ENCODE measurements around the gene RRN3. TPM values are rescaled to one million over a fixed set of nuclear protein-coding genes. Genes with fewer than 3 reads are reported as not detected.
A peak's percentile ranks its signal among the peaks of the same experiment; 100 is the strongest.
"Not testable (repeated sequence)": the region's sequence is repeated elsewhere in the genome, so short reads cannot be mapped to it uniquely, and the experiment has no call there.

Gene RRN3
- total RNA-seq, 1 experiment from 2014 or later = 40.9 TPM

GRCh38 chr16:15051387-15051951, 42.6 kb downstream of the RRN3 start:
- Histone ChIP-seq H3K79me2 (ENCODE audit: insufficient read depth, low read length) (peaks cover 2% of the 10 kb centered on the region; the same call in 1 of the 2 replicates), H3K4me2 (ENCODE audit: insufficient read depth, insufficient read length, low read length) (no peak overlapping the region), H3K9me3 (ENCODE audit: control insufficient read depth, low read depth, low read length) (no peaks in the 10 kb centered on the region), H3K27ac (ENCODE audit: insufficient read length, low read depth, low read length) (no peak overlapping the region), H2BK5ac (ENCODE audit: insufficient read length, low read length) (no peak overlapping the region), H3K79me1 (ENCODE audit: insufficient read depth, low read depth, low read length, poor library complexity, severe bottlenecking) (peaks cover 3% of the 10 kb centered on the region), H2BK12ac (ENCODE audit: insufficient read length, low read depth, low read length) (no peak overlapping the region), H3K18ac (ENCODE audit: insufficient read length, low read depth, low read length) (no peak overlapping the region), H3K4ac (ENCODE audit: low read depth, low read length) (no peak overlapping the region), H2BK20ac (ENCODE audit: low read depth, low read length, poor library complexity, severe bottlenecking) (no peak overlapping the region), H2BK120ac (ENCODE audit: low read depth, low read length, poor library complexity, severe bottlenecking) (no peak overlapping the region), H3K14ac (ENCODE audit: insufficient read depth, low read length) (no peak overlapping the region), H2AFZ (ENCODE audit: low read length) (no peak overlapping the region), H4K91ac (ENCODE audit: insufficient read length, low read depth, low read length) (no peak overlapping the region), H4K8ac (replicated peaks; ENCODE audit: insufficient read length, low read depth, low read length) (no peak overlapping the region), H2BK15ac (ENCODE audit: low read depth, low read length) (no peak overlapping the region), H3K27me3 (ENCODE audit: insufficient read depth, low read length) (no peaks in the 10 kb centered on the region), H3K9ac (ENCODE audit: extremely low read depth, insufficient read length, low read length) (no peak overlapping the region), H4K20me1 (ENCODE audit: control insufficient read depth, insufficient read depth, insufficient read length) (no peaks in the 10 kb centered on the region), H3K4me1 (ENCODE audit: insufficient read depth, low read length) (no peaks in the 10 kb centered on the region; the same call in 1 of the 2 replicates), H2AK5ac (ENCODE audit: insufficient read length, low read length) (no peak overlapping the region), H3K23ac (ENCODE audit: insufficient read length, low read depth, low read length) (no peak overlapping the region), H3T11ph (ENCODE audit: low read length) (no peak overlapping the region), H3K23me2 (ENCODE audit: insufficient read length, low read depth, low read length, poor library complexity, severe bottlenecking) (peaks cover 3% of the 10 kb centered on the region), H4K5ac (ENCODE audit: insufficient read length, low read depth, low read length) (no peak overlapping the region), H3K56ac (ENCODE audit: insufficient read length, low read depth, low read length) (no peak overlapping the region)
- H3K36me3 Mint-ChIP-seq (ENCODE audit: insufficient read depth in 1 of 3, low read depth in 3 of 3) = peaks cover 7 to 10% (median 10%) of the 10 kb centered on the region in 3 experiments; a peak in 6 of 7 replicates
- TF ChIP-seq CTCF (conservative IDR thresholded peaks at IDR 0.05) = no peak
- peaks cover 16 to 17% of the 10 kb centered on the region in 2 experiments for H3K4me1 Mint-ChIP-seq
- H3K27ac Mint-ChIP-seq = 0 out of 7 replicates have a peak overlapping the region, but pooled peaks of 1 of the 3 experiments have one; percentile 25
- H3K9me3 Mint-ChIP-seq = no peaks in the 10 kb centered on the region
- H3K4me3 Mint-ChIP-seq = no peak overlapping the region
- no CpG with 5 or more reads among the region's 9 CpGs for WGBS (ENCODE audit: extremely low coverage, insufficient read length, low lambda C conversion rate)
- no peak for DNase-seq
- H3K27me3 Mint-ChIP-seq (ENCODE audit: low read depth) = no peaks in the 10 kb centered on the region

- not testable (repeated sequence) for H4K91ac ChIP-seq (ENCODE audit: insufficient read length, low read depth, low read length); H2AK5ac ChIP-seq (ENCODE audit: insufficient read length, low read length); H2BK15ac ChIP-seq (ENCODE audit: low read depth, low read length); H2BK120ac ChIP-seq (ENCODE audit: low read depth, low read length, poor library complexity, severe bottlenecking); H3K9me3 Mint-ChIP-seq; H3T11ph ChIP-seq (ENCODE audit: low read length); H3K9me3 ChIP-seq (ENCODE audit: control insufficient read depth, low read depth, low read length); H3K56ac ChIP-seq (ENCODE audit: insufficient read length, low read depth, low read length); H3K4me2 ChIP-seq (ENCODE audit: insufficient read depth, insufficient read length, low read length); H3K27ac Mint-ChIP-seq; H3K27me3 ChIP-seq (ENCODE audit: insufficient read depth, low read length); H3K4me3 Mint-ChIP-seq; H3K4ac ChIP-seq (ENCODE audit: low read depth, low read length); H3K18ac ChIP-seq (ENCODE audit: insufficient read length, low read depth, low read length); H3K23ac ChIP-seq (ENCODE audit: insufficient read length, low read depth, low read length); H4K8ac ChIP-seq (replicated peaks; ENCODE audit: insufficient read length, low read depth, low read length); DNase-seq; H3K27ac ChIP-seq (ENCODE audit: insufficient read length, low read depth, low read length); H2BK20ac ChIP-seq (ENCODE audit: low read depth, low read length, poor library complexity, severe bottlenecking); H2BK5ac ChIP-seq (ENCODE audit: insufficient read length, low read length); H3K27me3 Mint-ChIP-seq (ENCODE audit: low read depth); H3K79me2 ChIP-seq (ENCODE audit: insufficient read depth, low read length); H2BK12ac ChIP-seq (ENCODE audit: insufficient read length, low read depth, low read length); H4K5ac ChIP-seq (ENCODE audit: insufficient read length, low read depth, low read length); H3K4me1 ChIP-seq (ENCODE audit: insufficient read depth, low read length); H3K14ac ChIP-seq (ENCODE audit: insufficient read depth, low read length); H4K20me1 ChIP-seq (ENCODE audit: control insufficient read depth, insufficient read depth, insufficient read length); H3K9ac ChIP-seq (ENCODE audit: extremely low read depth, insufficient read length, low read length); H3K23me2 ChIP-seq (ENCODE audit: insufficient read length, low read depth, low read length, poor library complexity, severe bottlenecking); H2AFZ ChIP-seq (ENCODE audit: low read length); H3K79me1 ChIP-seq (ENCODE audit: insufficient read depth, low read depth, low read length, poor library complexity, severe bottlenecking)
- no CpG with 5 or more reads among the region's 1 CpG for WGBS (ENCODE audit: extremely low coverage, insufficient read length, low lambda C conversion rate)
- Mint-ChIP-seq H3K36me3 (ENCODE audit: insufficient read depth in 1 of 3, low read depth in 3 of 3) (peaks cover 7 to 19% (median 16%) of the 10 kb centered on the region in 3 experiments; a peak in 6 of 7 replicates), H3K4me1 (peaks cover 16 to 17% of the 10 kb centered on the region in 2 experiments)
Observed at GRCh38 chr16:15050440-15050839, 43.6 kb downstream of the RRN3 start.

Measured in H9 (cell line).